Chondrocyte (in vitro differentiated cells): ENCODE results near the gene MCHR1. TPM values are rescaled to one million over a fixed set of nuclear protein-coding genes. Genes with fewer than 3 reads are reported as not detected.
A peak's percentile ranks its signal among the peaks of the same experiment; 100 is the strongest.
"Not testable (repeated sequence)": the region's sequence is repeated elsewhere in the genome, so short reads cannot be mapped to it uniquely, and the experiment has no call there.

Experiments used
- DNase-seq: peaks from one replicate; pipeline ENCODE4 v3.0.0; 2021; ENCODE audit warnings: mixed read lengths, low spot score
- H3K27ac Mint-ChIP-seq: one replicate; pipeline ENCODE4 v1.8.0; 2021; ENCODE audit warnings: mild to moderate bottlenecking, moderate library complexity, mixed read lengths; ENCODE audit not compliant: unreplicated experiment
- H3K27me3 Mint-ChIP-seq: 2 replicates; pipeline ENCODE4 v1.8.0; 2021; ENCODE audit warnings: low read depth, mixed read lengths
- H3K36me3 Mint-ChIP-seq: 2 replicates; pipeline ENCODE4 v1.8.0; 2021; ENCODE audit warnings: low read depth, mixed read lengths
- H3K4me1 Mint-ChIP-seq: 2 replicates; pipeline ENCODE4 v1.8.0; 2021; ENCODE audit warnings: low read depth, mild to moderate bottlenecking, mixed read lengths
- H3K4me3 Mint-ChIP-seq: one replicate; pipeline ENCODE4 v1.8.0; 2021; ENCODE audit warnings: mild to moderate bottlenecking, moderate library complexity, mixed read lengths; ENCODE audit not compliant: unreplicated experiment
- H3K9me3 Mint-ChIP-seq: 2 replicates; pipeline ENCODE4 v1.8.0; 2021; ENCODE audit warnings: low read depth, mixed read lengths
- CTCF ChIP-seq: fragments of 200-600 bp; sonication (generic); IDR thresholded peaks from 2 replicates; pipeline ENCODE4 v1.5.0; 2021; ENCODE audit warnings: antibody characterized with exemption, mild to moderate bottlenecking, moderate library complexity
- total RNA-seq: library from RNA; stranded (reverse); gene quantifications from 3 replicates; pipeline ENCODE4 v1.2.1, GENCODE V29; 2021

MCHR1 gene
- total RNA-seq, 1 donor from 2014 or later = 0.17 TPM

GRCh38 chr22:40708177-40708576, 28.9 kb downstream of the MCHR1 start:
- peaks cover 13% of the 10 kb centered on the region for H3K4me1 Mint-ChIP-seq
- H3K9me3 Mint-ChIP-seq = peaks cover 5% of the 10 kb centered on the region
- no peak for TF ChIP-seq CTCF
- H3K4me3 Mint-ChIP-seq = no peak overlapping the region
- H3K27me3 Mint-ChIP-seq = no peaks in the 10 kb centered on the region
- DNase-seq = no peak
- no peaks in the 10 kb centered on the region for H3K36me3 Mint-ChIP-seq
- no peak overlapping the region for H3K27ac Mint-ChIP-seq

GRCh38 chr22:40709752-40710413, 30.6 kb downstream of the MCHR1 start:
- no peak for DNase-seq
- Mint-ChIP-seq H3K27ac (peak overlapping the region; percentile 66), H3K27me3 (peaks cover 3% of the 10 kb centered on the region), H3K36me3 (no peaks in the 10 kb centered on the region), H3K9me3 (peaks cover 5% of the 10 kb centered on the region), H3K4me3 (no peak overlapping the region), H3K4me1 (peaks cover 22% of the 10 kb centered on the region)
- TF ChIP-seq CTCF = no peak

- H3K27me3 Mint-ChIP-seq = peaks cover 3% of the 10 kb centered on the region
- no peak for TF ChIP-seq CTCF
- peaks cover 25% of the 10 kb centered on the region for H3K4me1 Mint-ChIP-seq
- DNase-seq = no peak
- peaks cover 1% of the 10 kb centered on the region for H3K9me3 Mint-ChIP-seq
- no peak overlapping the region for H3K27ac Mint-ChIP-seq
- no peaks in the 10 kb centered on the region for H3K36me3 Mint-ChIP-seq
- H3K4me3 Mint-ChIP-seq = no peak overlapping the region
These were observed 33.0 kb downstream of the MCHR1 start for GRCh38 chr22:40712311-40712710.

- H3K9me3 Mint-ChIP-seq = no peaks in the 10 kb centered on the region
- DNase-seq = no peak
- H3K4me3 Mint-ChIP-seq = peak overlapping the region; percentile 37
- H3K27ac Mint-ChIP-seq = no peak overlapping the region
- no peak for TF ChIP-seq CTCF
- H3K36me3 Mint-ChIP-seq = no peaks in the 10 kb centered on the region
- H3K27me3 Mint-ChIP-seq = peaks cover 3% of the 10 kb centered on the region
- H3K4me1 Mint-ChIP-seq = peaks cover 24% of the 10 kb centered on the region
These were observed 35.4 kb downstream of the MCHR1 start for GRCh38 chr22:40714499-40715337.

GRCh38 chr22:40716116-40716515, 36.8 kb downstream of the MCHR1 start:
- no peak for TF ChIP-seq CTCF
- H3K4me1 Mint-ChIP-seq = peaks cover 26% of the 10 kb centered on the region
- peaks cover 5% of the 10 kb centered on the region for H3K27me3 Mint-ChIP-seq
- no peaks in the 10 kb centered on the region for H3K36me3 Mint-ChIP-seq
- no peaks in the 10 kb centered on the region for H3K9me3 Mint-ChIP-seq
- H3K27ac Mint-ChIP-seq = no peak overlapping the region
- no peak for DNase-seq
- no peak overlapping the region for H3K4me3 Mint-ChIP-seq

- not testable (repeated sequence) for H3K9me3 Mint-ChIP-seq, H3K4me3 Mint-ChIP-seq, H3K27me3 Mint-ChIP-seq, H3K36me3 Mint-ChIP-seq, DNase-seq, H3K27ac Mint-ChIP-seq
- peaks cover 21% of the 10 kb centered on the region for H3K4me1 Mint-ChIP-seq
These were observed 38.4 kb downstream of the MCHR1 start for GRCh38 chr22:40717657-40718056.
